ENCODE measurements around the gene SPOUT1.

GRCh38 chr9:128774804-128775203 lies 54.8 kb downstream of the SPOUT1 start:
- TF ChIP-seq, protein P1, sequence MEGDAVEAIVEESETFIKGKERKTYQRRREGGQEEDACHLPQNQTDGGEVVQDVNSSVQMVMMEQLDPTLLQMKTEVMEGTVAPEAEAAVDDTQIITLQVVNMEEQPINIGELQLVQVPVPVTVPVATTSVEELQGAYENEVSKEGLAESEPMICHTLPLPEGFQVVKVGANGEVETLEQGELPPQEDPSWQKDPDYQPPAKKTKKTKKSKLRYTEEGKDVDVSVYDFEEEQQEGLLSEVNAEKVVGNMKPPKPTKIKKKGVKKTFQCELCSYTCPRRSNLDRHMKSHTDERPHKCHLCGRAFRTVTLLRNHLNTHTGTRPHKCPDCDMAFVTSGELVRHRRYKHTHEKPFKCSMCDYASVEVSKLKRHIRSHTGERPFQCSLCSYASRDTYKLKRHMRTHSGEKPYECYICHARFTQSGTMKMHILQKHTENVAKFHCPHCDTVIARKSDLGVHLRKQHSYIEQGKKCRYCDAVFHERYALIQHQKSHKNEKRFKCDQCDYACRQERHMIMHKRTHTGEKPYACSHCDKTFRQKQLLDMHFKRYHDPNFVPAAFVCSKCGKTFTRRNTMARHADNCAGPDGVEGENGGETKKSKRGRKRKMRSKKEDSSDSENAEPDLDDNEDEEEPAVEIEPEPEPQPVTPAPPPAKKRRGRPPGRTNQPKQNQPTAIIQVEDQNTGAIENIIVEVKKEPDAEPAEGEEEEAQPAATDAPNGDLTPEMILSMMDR (IDR thresholded peaks at IDR 0.05) = no peak
- no peak for TF ChIP-seq POLR2A (IDR thresholded peaks at IDR 0.05)
- no peak for TF ChIP-seq POLR2AphosphoS5 (IDR thresholded peaks at IDR 0.05)

Measured in gastroesophageal sphincter (tissue), 3 donors.